GM18907 (cell line): ENCODE data around the gene S100A3.
"Not testable (repeated sequence)": the region's sequence is repeated elsewhere in the genome, so short reads cannot be mapped to it uniquely, and the experiment has no call there.

Experiments
- ATAC-seq: cut with Tn5 transposase; IDR thresholded peaks from one replicate; pipeline ENCODE4 v1.9.1; 2021; ENCODE audit warnings: mild to moderate bottlenecking, moderate library complexity; ENCODE audit not compliant: unreplicated experiment

Gene S100A3

DNA sequence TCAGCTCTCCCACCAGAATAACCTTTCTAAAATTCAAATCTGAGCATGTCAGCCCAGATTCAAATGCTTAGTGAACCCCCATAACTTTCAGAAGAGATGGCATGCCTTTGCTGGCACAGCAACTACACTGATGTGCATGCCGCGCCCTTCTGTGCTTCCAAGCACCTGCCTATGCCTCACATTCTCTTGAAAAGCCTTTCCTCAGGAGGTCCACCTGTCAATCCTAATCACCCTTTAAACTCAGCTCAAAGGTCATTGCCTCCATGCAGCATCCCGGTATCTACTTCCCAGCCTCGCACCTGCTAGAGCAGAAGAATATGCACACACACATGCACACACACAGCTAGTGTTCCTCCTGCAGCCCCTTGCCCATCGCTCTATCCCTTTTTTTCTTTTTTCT is 21.8 kb upstream of the S100A3 start:
- no peak for ATAC-seq

DNA sequence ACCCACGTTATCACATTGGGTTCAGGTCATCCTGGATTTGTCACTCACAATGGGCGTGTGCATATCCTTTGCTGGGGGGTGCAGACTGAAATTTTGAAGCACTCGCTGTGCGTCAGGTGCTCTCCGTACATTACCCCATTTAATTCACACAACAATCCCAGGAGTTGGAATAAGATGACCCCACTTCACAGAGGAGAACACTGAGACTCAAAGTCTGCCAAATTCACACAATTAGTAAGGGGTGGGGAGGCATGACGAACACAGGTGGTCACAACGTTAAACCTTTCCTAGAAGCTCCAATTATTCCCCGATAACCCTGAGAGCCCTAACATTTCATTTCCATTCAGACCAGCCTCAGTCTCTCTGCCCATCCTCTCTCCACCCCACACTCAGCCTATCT is 20.4 kb upstream of the S100A3 start:
- no peak for ATAC-seq

DNA sequence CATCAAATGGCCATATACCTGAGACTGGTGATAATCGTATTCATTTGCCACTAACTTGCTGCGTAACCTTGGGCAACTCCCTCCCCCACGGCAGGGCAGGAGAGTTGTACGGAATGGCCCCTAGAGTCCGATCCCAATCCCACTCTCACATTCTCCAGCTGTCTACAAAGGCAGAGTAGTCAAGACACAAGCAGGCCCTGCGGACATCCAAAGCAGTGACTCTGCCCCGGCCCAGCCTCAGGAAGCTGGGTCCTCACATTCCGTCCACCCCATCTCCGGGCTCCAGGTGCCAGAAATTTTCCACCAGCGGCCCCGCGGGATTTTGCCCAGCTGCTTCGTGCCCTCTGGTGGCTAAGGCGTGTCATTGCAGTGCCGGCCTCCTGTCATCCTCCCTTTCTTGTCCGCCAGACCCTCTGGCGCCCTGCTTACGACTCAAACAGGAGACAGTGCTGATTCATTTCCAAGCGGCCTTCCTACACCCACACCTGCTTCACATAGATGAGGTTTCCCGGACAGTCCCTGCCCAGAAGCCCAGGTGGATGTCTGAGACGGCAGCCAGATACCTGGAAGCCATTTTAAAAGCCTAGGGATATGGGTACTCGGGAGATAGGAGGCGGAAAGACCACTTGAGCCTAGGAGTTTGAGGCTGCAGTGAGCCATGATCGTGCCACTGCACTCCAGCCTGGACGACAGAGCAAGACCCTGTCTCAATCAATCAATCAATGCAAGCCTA is 19.5 kb upstream of the S100A3 start:
- no peak for ATAC-seq

DNA sequence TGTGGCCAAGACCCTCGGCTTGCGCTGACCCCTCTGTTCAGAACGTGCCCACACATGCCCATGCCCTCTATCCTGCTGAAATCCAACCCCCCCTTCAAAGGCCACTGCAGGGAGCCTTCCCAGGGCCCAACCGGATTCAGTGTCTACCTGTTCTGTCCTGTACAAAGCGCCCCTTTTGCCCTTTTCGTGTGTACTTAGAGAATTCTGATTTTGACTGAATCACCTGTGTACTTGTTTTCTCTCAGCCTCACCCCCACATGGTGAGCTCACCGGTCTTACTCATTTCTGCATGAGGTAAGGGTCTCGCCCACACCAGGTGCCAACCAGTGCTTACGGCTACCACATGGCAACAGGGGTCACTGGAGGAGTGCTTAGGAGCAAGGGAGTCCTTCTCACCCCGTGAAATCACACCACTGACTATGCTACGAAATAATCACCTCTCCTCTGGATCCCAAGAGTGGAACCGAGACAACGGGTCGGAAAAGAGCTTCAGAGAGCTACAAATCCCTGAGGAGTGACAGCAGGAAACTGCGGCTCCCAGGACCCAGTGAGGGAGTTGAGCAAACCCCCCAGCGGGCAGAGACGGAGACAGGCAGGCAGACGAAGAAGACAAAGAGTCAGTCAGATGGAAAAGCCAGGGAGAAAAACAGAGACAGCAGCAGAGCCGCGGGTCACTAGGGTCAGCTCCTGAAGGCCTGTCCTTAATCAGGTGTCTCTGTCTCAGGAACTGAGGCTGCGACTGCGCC is 18.7 kb upstream of the S100A3 start:
- ATAC-seq = no peak

DNA sequence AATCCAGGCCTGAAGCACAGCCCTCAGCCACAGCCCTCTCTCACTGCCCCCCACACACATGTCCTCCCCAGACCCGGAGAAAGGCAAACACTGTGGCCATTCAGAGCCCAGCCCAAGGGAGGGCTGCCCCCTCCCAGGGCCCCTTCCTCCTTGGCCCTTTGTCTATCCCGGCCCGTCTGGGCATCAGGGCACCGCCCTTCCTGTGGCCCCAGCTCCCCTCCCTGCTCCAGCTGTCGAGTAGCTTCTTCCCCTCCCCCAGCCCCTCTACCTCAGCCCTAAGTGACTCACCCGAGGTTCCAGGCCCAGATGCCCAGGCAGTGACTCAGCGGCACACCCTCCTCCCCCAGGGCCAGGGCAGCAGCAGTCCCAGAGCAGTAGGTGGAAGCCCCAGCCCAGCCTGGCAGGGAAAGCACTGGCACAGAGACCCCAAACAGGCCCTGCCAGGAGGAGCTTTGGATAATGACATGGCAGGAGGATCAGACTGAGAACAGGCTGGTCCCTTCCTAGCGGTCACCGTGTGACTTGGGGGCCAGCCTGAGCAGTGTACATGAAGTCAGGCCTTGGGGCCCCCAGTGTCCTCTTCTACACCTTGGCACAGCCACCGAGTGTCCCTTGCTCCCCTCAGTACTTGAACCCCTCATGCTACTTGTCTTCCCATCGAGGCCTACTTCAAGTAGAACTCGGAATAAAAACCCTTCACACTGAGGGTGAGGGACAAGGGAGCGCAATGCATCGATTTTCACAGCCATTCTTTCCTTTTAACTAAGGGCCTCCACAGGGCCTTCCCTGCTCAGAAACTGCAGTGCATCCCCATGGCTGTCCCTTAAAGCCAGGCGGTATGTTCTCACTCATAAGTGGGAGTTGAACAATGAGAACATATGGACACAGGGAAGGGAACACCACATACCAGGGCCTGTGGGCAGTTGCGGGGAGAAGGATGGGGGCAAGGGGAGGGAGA is 17.6 kb upstream of the S100A3 start:
- ATAC-seq = peak; percentile 38

DNA sequence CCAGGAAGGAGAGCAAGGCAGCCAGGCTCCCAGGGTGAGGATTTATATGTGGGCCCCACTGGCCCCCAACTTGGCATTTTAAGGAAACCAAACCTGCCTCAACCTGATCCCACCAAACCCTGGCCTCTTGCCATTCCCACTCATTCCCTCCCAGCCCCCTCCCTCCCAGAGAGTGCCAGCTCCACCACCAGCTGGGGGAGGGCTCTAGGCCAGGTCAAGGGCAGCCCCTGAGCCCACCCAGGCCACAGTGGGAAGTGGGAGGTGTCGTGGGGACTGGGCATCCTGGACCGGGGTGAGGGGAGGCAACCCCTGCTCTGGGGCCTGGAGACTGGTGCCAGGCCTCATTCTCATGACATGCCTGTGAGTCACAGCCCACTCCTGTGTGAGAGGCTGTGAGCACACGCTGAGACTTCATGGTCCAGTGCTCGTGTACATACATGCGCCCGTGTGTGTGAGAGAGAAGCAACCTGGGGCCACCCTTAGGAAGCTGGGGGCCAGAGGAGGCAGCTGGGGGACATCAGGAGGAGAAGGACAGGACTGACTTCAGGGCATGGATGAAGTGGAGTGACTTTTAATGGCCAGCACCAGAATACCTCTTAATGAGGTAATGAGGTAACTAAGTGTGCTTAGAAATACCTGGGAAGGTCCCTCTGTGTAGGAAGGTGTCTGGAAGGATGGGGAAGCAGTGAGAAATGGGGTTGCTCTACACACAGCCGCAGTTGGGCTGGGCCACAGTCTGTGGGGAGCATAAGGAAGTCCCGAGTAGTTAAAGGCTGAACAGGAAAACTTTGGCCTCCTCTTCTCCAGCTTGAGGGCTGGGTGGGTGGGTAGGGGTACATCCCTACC is 16.7 kb upstream of the S100A3 start, which contains the start of gene S100A2:
TSS of gene S100A2 (minus strand) at position 316 of the 846 bp plus-strand sequence. CDS start 1,967 bp downstream, outside the sequence.
- peak; percentile 43 for ATAC-seq

DNA sequence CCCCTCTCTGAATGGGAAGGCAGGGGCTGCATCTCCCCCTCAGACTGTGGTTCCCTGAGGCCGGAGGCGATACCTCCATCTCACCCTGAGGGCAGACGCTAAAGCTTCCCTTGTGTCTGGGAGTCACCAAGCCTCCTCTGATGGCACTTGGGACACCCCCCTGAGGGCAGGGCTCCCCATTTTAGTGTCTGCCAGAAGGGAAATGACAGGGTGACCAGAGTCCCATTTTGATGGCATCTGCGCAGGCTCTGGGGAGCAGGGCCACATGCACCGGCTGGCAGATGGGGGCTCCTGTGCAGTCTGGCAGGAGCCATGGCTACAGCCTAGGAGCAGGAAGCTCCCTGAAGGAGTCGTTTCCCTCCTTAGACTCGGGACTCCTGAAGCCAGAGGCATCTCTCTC is 14.9 kb upstream of the S100A3 start:
- no peak for ATAC-seq

DNA sequence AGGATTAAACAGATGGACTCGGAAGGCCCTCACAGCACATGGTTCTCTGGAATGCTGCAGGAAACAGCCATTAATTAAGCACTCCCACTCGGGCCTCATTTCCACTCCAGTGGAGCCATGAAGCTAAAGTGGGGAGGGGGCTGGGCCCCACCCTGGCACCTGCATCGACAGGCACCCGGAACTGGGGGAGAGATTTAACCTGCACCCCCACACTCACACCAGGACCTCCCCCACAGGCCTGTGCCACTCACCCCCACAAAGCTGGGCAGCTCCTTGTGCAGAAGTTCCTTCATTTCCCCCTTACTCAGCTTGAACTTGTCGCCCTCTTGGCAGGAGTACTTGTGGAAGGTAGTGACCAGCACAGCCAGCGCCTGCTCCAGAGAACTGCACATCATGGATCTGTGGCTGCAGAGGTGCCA is 14.4 kb upstream of the S100A3 start:
- ATAC-seq = no peak

DNA sequence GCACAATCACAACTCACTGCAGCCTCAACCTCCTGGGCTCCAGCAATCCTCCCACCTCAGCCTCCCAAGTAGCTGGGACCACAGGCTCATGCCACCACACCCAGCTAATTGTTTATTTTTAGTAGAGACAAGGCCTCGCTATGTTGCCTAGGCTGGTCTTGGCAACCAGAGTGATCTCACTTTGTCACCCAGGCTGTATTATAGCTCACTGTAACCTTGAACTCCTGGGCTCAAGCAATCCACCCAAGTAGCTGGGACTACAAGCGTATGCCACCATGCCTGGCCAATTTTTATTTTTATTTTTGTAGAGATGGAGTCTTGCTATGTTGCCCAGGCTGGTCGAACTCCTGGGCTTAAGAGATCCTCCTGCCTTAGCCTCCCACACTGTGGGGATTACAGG is 13.0 kb upstream of the S100A3 start:
- not testable (repeated sequence) for ATAC-seq

DNA sequence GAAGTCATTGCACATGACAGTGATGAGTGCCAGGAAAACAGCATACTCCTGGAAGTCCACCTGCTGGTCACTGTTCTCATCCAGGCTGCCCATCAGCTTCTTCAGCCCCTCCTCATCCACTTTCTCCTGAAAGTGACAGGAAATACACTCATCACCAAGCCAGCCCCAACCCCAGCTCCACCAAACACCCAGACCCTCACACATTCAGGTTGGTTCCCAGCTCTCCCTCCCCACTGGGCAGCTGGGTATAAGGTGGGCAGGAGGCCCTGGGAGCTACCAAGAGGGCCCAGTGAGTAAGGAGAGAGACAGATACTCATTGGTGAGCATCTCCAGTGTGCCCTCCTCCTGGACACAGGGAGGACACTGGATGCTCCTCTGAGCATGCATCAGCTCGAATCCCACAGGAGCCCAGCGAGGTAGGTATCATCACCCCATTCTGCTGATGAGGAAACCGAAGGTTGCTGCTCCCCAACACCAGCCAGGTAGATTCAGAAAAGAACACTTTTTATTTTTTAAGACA is 12.5 kb upstream of the S100A3 start:
- no peak for ATAC-seq

DNA sequence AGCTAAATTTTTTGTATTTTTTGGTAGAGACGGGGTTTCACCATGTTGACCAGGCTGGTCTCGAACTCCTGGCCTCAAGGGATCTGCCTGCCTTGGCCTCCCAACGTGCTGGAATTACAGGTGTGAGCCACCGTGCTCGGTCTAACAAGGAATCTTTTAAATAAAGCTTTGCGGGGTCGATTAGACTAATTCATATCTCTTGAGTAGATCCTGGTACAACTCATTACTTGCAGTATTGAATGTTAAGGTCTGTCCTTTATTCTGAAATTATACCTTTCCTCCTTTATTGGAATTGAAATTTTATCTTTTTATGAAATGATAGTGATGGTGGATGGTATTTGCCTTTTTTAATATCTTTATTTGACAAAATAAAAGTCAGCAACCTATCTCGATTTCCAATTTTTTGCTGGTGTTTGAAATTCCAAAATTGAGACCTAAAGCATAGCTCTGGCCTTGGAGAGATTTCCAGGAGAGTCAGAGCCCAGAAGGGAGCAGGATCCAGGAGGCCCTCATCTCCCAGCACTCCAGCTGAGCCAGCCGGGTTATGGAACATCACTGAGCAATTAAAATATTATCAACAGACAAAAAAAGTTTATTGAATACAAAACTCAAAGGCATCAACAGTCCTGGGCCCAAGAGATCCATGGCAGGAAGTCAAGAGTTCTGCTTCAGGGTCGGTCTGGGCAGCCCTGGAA is 11.9 kb upstream of the S100A3 start:
- ATAC-seq = no peak

DNA sequence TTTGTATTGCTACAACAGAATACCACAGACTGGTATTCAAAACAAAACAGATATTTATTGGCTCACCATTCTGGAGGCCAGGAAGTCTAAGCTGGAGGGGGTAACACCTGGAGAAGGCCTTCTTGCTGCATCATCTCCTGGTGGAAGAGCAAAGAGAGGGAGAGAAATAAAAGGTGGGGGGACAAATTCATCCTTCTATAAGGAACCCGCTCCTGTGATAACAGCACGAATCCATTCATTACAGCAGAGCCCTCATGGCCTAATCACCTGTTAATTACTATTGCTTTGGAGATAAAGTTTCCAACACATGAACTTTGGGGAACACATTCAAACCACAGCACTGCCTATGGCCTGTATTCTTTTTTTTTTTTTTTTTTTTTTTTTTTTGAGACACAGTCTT is 11.2 kb upstream of the S100A3 start:
- no peak for ATAC-seq

DNA sequence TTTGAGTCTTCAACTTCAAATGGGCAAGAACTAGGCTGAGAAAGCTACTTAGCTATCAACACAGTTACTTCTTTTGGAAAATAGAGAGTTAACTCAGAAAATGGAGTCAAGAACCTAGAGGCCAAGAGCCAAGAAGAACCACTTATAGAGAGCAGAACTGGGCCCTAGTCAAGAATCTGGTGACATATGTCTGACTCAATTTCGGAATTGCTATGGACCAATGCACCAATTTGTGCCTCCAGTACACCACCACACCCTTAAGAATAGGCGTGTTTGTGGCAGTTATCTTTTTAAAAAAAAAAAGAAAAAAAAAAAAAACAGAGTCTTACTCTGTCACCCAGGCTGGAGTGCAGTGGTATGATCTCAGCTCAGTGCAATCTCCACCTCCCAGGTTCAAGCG is 8.8 kb upstream of the S100A3 start:
- no peak for ATAC-seq

DNA sequence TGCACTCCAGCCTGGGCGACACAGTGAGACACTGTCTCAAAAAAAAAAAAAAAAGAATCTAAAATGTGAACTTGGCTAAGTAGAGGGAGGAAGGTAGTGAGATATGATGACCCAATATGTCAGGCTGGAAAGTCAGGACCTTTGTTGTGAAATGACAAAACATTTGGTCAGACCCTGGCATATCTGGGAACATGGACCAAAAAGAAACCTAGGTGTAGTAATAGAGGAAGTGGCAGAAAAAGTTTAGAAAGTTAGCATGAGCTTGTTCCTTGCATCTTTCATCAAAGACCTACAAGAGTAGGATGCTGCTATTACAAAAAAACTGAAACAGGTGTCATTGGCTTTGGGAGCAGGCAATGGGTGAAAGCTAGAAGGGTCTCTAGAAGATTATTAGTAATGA is 7.3 kb upstream of the S100A3 start:
- ATAC-seq = no peak

DNA sequence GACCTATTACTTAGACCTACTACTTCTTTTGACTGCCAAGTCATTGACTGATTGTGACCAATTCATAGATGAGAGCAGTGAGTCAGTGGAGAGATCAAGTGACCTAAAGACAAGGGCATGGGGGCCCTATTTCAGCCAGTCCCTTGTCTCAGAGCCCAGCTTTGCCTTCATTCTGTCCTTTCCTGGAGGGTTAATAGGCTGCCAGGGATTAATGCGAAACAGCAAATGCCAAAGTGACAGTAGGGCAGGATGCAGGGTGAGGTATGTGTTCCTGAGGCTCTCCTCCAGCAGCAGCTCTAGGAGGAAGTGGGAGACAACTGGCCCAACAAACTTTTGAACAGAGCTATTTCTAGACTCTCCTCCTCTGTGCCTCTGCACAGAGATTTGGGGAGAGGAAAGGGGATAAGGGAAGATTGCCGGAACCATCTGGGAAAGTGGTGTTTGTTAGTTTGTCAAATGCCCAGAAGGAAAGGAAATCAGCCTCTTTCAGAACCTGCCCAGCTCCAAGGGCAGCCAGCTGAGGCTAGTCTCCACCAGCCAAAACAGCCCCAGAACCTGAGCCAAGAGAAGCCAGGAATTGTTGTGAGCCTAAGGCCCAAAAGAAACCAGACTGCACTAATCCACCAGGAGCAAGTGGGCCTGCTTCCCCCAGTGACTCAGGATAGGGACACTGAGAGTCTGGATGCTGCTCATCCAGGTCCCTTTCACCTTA is 4.9 kb upstream of the S100A3 start:
- ATAC-seq = no peak

DNA sequence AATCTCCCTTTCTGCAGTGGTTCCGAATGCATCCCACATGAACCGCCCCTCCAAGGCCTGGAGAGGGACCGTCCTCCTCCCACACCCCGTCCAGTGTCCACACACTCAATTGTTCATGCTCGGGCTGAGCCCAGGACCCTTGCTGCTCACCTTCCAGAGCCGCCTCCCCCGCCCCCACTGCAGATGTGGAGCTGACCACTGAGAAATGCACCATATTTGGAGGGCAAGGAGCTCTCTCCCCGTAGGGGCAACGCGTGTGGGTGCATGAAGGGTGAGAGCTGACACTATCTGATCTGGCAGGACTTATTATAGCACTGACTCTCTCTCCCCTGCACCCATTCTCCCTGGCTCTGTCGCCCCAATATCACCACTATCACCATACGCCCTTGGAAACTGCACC is 4.0 kb upstream of the S100A3 start:
- no peak for ATAC-seq

DNA sequence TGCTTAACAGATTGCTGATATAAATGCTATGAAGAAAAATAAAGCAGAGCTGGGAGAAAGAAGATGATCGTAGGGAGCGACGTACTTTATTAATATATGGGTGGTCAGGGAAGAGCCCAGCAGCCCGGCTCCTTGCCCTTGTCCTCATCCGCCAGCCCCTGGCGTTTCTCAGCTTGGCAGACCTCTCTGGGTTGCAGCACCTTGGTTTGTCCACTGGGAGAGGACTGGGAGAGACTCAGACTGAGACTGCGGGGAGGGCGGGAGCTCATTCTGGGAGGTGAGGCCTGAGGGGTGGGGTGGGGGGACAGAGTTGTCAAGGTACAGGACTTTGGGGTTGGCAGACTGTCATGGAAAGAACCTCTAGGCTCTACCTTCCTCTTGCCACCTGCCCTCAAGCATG is 3.3 kb upstream of the S100A3 start:
- ATAC-seq = no peak

DNA sequence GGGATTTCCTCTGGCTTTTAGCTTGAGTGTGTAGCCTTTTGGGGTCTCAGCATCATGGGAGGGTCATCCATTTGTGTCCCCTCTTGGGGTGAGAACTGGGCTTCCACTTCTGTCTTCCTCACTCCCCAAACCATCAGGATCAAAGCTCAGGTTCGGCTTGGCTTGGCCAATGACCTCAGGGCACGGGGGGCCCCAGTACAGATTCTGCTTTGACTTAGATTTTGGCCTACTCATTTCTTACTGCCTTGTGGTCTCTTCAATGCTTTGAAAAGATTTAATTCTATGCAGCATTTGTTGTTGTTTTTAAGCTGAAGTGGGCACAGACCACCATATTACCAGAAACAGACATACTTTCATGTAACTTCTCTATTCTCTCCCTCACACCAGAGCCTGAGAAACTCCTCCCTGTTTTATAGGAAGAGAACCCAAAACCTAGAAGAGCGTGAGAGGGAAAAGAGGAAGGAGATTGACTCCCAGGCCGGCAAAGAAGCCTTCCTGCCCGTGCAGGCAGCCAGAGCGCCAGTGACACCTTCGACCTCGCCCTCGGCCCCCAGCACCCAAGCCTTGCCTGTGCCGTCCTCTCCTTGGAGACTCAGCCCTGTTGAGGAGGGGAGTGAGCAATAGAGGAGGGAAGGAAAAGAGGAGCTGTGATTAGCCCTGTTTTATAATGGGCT is 1.9 kb upstream of the S100A3 start:
- no peak for ATAC-seq
